GM18909 (cell line): ENCODE measurements around the gene ADGRB2.

ENCODE experiments used
- ATAC-seq: cut with Tn5 transposase; IDR thresholded peaks from one replicate; pipeline ENCODE4 v1.9.1; 2021; ENCODE audit warnings: mild to moderate bottlenecking; ENCODE audit not compliant: unreplicated experiment, poor library complexity

Gene ADGRB2

GRCh38 chr1:31782421-31783410 lies 18.6 kb upstream of the ADGRB2 start:
- ATAC-seq: no peak

DNA sequence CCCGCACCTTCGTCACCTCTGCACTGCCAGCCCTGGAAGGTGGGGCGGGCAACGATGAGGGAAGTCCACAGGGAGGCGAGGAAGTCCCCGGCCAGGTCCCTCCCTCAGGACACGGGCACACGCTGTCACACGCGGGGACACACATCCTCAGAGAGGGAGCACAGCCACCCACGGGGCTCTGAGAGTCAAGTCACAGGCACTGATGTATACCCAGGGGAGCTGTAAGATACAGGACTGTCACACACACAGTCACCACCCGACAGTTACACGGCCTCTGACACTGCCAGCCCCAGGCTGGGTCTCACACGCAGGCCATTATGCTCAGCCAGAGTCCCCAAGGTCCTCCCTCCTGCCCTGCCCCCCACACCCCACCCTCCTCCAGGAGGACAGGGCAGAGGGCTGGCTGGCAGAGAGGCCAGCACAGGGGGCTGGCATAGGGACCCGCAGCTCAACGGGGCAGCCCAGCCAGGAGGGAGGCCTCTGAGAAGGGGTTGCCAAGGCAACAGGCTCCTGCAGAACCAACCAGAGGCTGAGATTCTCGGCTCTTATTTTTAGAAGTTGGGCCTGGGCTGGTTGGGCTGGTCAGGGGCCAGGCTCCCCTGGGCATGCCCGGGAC lies 17.7 kb upstream of the ADGRB2 start:
- ATAC-seq: no peak

DNA sequence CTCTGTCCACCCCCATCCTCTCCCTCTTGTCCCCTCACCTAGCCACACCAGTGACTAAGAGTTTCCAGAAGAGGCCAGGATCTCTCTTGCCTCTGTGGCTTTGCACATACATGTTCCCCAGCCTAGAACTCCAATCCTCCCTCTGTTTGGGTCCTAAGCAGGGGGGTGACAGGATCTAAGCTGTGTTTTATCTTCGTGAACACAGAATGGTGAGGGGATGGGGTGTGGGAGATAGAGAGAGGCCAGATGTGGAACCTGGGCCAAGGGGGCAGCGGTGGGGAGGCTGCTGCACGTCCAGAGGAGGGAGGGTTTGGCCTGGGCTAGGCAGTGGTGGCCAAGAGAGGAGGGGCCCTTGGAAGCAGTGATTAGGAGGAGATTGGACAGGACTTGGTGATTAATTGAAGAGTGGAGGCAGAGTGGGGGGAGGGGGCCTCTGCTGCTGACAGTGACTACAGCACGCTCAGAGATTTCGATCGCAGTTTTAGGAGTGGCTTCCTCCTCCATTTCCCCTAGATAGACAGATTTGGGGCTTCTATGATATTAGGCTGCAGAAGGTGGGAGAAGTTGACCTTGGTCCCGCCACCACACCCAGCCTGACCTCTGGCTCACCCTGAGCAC lies 17.1 kb upstream of the ADGRB2 start:
- ATAC-seq: no peak

- ATAC-seq: no peak
Measured at GRCh38 chr1:31780632-31781031, 16.5 kb upstream of the ADGRB2 start.

DNA sequence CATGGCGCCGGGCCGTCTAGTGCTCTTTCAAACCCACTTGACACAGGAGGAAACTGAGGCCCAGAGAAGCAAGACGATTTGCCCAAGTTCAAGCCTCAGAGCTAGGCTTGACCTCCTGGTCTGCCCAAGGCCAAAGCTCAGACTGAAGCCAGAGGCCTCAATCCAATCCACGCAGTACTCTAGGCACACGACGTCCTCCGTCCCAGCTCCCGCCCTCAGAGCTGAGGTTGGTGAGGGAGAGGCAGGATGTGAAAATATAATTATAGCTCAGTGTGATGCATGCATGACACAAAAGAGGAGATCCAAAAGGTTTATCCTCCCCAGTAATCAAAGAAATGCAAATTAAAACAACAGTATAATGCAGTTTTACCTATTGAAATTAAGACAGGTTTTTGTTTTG lies 15.5 kb upstream of the ADGRB2 start:
- no peak for ATAC-seq

GRCh38 chr1:31778763-31779488 lies 14.8 kb upstream of the ADGRB2 start:
- ATAC-seq: no peak

DNA sequence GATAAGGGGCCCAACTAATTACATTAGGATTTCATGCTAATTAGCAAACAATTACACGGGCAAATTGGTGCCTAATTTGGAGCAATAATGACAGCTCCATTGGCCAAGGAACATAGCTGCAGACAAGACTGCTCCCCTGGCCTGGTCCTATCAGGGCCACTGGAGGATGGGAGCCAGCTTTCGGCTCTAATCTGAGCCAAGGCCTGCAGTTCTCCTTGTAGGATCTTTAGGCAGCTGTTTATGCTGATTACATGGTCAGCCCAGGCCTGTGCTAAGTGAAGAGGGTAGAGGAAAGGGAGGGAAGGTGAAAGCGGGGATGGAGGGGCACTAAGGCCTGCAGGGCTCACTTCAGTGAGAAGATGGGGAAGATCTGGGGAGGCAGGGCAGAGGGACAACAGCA lies 12.4 kb upstream of the ADGRB2 start:
- ATAC-seq: no peak

DNA sequence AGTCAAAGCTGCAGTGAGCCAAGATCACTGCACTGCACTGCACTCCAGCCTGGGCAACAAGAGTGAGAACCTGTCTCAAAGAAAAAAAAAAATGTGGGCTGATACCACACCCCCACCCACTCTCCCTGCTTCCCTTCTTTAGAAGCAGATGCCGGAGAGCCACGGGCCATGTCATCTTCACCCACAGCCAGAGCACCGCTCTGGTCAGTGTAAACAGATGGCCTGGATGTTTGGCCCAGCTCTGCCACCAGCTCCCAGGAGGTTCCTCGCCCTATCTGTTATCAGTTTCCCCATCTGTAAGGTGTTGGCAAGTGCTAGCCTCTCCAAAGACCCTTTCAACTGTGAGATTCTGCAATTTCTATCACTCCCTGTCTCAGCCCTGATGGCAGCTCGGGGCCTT lies 11.9 kb upstream of the ADGRB2 start:
- ATAC-seq: no peak

GRCh38 chr1:31775210-31775999 lies 11.3 kb upstream of the ADGRB2 start:
- no peak for ATAC-seq

GRCh38 chr1:31774495-31774894 lies 10.4 kb upstream of the ADGRB2 start:
- ATAC-seq: no peak

- ATAC-seq: no peak
Measured at GRCh38 chr1:31773861-31774260, 9.7 kb upstream of the ADGRB2 start.

DNA sequence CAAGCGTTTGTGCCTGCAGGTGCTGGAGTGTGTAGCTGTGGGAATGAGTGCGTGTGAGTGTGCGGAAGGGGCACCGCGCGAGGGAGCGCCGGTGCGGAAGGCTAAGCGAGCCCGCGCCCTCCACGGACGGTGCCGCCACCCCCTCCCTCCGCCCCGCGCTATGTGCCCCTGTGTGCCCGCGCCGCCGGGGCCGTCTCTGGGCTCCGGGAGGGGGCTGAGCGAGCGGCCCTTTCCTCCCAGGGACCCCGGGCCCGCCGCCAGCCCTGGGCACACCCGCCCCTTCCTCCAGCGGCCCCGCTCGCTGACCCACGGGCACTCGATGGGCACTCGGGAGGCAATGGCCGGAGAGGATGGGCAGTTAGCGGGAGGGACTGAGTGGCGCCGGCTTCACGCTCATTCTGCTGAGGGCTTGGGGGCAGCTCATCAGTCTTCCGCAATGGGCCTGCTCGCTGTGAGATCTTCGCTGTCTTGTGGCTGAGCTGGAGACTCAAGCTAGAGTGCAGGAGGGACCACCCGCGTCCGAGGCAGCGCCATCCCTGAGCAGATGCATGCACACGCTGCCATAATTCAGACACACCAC lies 8.6 kb upstream of the ADGRB2 start:
- ATAC-seq: no peak

- ATAC-seq: no peak
Measured at GRCh38 chr1:31771891-31772668, 7.9 kb upstream of the ADGRB2 start.

GRCh38 chr1:31769720-31770390 lies 5.7 kb upstream of the ADGRB2 start:
- no peak for ATAC-seq

DNA sequence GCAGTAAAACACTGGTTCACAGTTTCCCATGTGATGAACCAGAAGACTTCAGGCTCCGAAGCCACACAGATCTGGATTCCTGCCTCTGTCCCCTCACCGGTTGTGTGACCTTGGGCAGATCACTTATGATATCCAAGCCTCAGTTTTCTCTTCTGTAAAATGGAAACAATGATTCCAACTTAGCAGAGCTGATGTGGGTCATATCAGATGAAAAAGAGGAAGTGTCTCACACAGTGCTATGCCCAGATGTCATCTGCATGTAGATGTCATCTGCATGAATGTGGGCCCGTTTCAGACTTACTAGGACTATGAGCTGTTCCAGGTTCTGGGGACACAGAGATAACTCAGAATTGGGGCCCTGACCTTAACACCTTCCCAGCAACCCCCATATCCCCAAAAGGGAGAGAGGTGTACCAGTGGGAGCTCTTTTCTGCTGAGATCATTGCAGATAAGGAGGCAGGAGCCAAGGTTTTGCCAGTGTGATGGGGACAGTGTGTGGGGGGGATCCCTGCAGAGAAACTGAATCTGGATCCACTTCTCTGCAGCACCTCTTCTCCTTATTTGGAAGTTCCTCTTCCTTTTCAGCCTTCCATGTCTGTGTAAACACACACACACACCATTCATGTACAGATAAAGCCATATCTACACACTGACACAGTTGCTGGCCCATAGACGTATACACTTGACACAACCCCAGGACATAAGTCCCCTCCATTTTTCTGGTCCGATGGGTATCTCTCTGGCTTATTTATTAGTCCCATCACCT lies 5.0 kb upstream of the ADGRB2 start:
- ATAC-seq: no peak

DNA sequence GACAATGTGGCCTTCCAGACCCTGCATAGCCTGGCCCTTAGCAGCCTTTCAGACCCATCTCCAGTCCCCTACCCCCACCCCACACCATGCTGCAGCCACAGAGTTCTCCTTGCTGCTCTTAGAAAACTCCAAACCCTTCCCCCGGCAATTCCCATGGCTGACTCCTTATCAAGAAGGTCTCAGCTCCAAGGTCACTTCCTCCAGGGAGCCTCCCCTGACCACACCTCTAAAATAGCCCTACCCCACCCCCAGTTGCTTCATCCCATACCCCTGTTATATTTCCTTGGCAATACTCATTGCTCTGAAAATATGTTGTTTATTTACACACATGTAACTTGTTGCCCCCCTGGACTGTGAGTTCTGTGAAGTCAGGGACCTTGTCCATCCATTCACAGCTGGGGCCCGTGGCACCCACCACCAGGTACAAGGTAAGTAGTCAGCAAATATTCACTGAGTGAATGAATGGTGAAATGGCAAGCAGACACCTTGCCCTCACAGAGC lies 4.3 kb upstream of the ADGRB2 start:
- ATAC-seq: no peak

DNA sequence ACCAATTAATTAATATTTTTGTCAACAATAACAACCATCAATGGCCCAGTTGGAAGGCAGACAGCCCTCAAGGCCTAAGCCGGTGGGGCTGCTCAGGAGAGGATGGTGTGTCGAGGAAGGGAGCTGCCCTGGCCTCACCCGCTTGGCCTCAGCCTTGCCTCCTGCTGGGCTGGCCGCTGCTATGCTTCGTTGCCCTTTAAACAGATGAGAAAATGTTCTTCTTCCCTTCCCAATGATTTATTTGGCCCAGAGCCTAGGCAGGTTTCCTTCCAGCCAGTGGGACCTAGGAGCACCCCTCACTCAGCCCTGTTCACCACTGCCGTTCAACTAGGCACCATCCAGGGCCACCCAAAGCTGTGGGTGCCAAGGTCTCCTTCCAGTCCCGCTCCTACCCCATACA lies 3.1 kb upstream of the ADGRB2 start:
- ATAC-seq: no peak
